Measurements from ENCODE around the gene CFAP119.

- TF ChIP-seq EZH2 (IDR thresholded peaks at IDR 0.05; ENCODE audit: borderline replicate concordance, low read depth, low read length, severe bottlenecking) (no peak), CTCF (IDR thresholded peaks at IDR 0.05; ENCODE audit: borderline replicate concordance, extremely low read depth, low read length, poor library complexity, severe bottlenecking) (no peak)
These were observed 50.1 kb downstream of the CFAP119 start for GRCh38 chr16:30711712-30712111.
